ENCODE measurements around the gene ALDH3B2.

Gene ALDH3B2

DNA sequence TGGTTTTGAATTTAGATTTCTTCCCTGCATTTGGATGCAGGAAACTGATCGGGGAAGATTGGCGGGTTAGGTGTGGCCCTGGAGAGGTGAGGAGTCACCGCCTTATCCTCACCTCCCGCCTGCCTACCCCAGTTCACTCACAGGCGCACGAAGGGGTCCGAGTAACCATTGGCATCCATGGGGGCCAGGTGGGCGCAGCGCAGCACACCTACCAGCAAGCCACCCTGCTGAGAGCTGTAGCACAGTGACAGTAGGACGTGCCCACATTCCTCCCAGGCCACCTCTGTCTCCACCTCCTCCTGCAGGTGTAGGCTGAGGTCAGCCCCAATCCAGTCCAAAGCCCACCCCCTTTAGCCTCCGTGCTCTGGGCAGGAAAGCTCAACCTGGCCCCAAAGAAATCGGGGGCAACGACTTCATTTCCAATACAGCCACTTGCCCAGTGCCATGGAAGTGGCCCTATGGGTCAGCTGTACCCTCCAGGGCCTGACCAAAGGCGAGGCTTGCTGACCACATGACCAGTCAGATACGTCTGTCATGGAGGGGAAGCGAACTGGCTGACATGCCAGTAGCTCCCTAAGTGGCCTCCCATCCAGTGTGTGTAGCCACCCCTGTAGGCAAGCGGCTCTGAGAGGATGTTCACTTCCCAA lies 61.0 kb downstream of the ALDH3B2 start:
- DNase-seq: no peak

DNA sequence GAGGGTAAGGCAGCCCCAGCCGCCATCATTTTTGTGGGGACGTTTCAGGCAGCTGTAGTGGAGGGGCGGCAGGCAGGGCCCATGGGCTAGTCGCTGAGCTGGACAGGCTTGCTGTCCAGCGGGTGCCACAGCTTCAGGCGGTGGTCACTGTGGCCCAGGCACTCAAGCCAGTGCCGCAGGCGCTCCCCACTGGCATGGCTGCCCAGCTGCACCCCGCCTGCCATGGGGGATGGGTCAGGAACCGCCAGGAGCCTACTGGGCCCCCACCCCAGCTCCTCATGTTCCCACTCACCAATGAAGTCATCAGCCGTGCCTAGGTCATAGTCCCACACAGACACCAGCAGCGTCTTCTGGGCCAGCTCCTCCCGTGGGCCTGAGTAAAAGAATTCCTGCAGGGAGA lies 61.7 kb downstream of the ALDH3B2 start:
- no peak for DNase-seq
